K562 (cell line): ENCODE measurements around the gene GHRL. TPM values are rescaled to one million over a fixed set of nuclear protein-coding genes. Genes with fewer than 3 reads are reported as not detected.
A peak's percentile ranks its signal among the peaks of the same experiment; 100 is the strongest.
"Not testable (repeated sequence)": the region's sequence is repeated elsewhere in the genome, so short reads cannot be mapped to it uniquely, and the experiment has no call there.

Source experiments
- ATAC-seq: fragments of 200-7000 bp; cut with Tn5 transposase; 3 replicates; pipeline ENCODE4 v1.9.1; 2020; ENCODE audit warnings: moderate library complexity
- BruUV-seq: library from RNA; stranded (reverse); fragments of 400-500 nt; replicated peaks from 2 replicates; lab custom pipeline; 2021; lab: Mats Ljungman, UMichigan
- CTCF ChIA-PET: fragments of 300-600 bp; formaldehyde crosslinking; extraction: SDS; loops from one replicate; lab custom pipeline; 2021; ENCODE audit warnings: low intra/inter-chr PET ratio; lab: Yijun Ruan, JAX
- POLR2A ChIA-PET: fragments of 300-600, 350-650 bp; sonication (Branson Sonifier 250); formaldehyde crosslinking; extraction: SDS; loops from one replicate; lab custom pipeline; 2021; ENCODE audit warnings: antibody characterized with exemption, inconsistent platforms; lab: Yijun Ruan, JAX
- DNase-seq, 4 experiments: peaks; one replicate each; pipeline versions ENCODE4 v3.0.0 to v3.0.0-alpha.2; 2011 to 2018; ENCODE audit warnings: low spot score in 3 of 4, mixed read lengths in 3 of 4; ENCODE audit errors: extremely low read depth in 1 of 4
- FAIRE-seq: peaks from 2 replicates; lab custom pipeline; 2011; peaks lifted over from hg19 to GRCh38; lab: Jason Lieb, UNC
- H2AFZ ChIP-seq: 2 replicates; pipeline ENCODE4 v1.6.0; 2011; ENCODE audit warnings: low read depth, low read length, control low read depth, inconsistent platforms
- H3K27ac ChIP-seq: fragments of 200-600 bp; 3 replicates; pipeline ENCODE4 v1.8.0; 2011; ENCODE audit warnings: low read depth, mild to moderate bottlenecking, control low read depth, inconsistent platforms, low read length, moderate library complexity, mixed read lengths; ENCODE audit errors: extremely low read depth
- H3K27me3 ChIP-seq, 2 experiments: fragments of 300-600 bp in 1 of 2; 2 replicates in 1 of 2; 3 replicates in 1 of 2; pipeline versions ENCODE4 v1.6.0 to v1.8.0; 2011; ENCODE audit warnings: inconsistent platforms in 2 of 2, low read length in 2 of 2, mild to moderate bottlenecking in 1 of 2, mixed read lengths in 1 of 2, moderate library complexity in 1 of 2; ENCODE audit not compliant: control insufficient read depth in 2 of 2, insufficient read depth in 2 of 2
- H3K36me3 ChIP-seq: fragments of 300-600 bp; 3 replicates; pipeline ENCODE4 v1.8.0; 2011; ENCODE audit warnings: mild to moderate bottlenecking, low read length, inconsistent platforms; ENCODE audit not compliant: control insufficient read depth, insufficient read depth
- H3K4me1 ChIP-seq, 2 experiments: fragments of 200-600 bp in 1 of 2; replicated peaks in 1 of 2; 2 replicates in 1 of 2; 3 replicates in 1 of 2; pipeline versions ENCODE4 v1.5.1 to v1.8.0; 2011; ENCODE audit warnings: inconsistent platforms in 2 of 2, low read length in 2 of 2, mild to moderate bottlenecking in 1 of 2, mixed read lengths in 1 of 2, moderate library complexity in 1 of 2; ENCODE audit not compliant: control insufficient read depth in 2 of 2, insufficient read depth in 2 of 2
- H3K4me2 ChIP-seq: 2 replicates; pipeline ENCODE4 v1.6.1; 2011; ENCODE audit warnings: low read length, control low read depth, inconsistent platforms, mixed read lengths; ENCODE audit not compliant: insufficient read depth
- H3K4me3 ChIP-seq: fragments of 200-600 bp; sonication (generic), shearing (Covaris generic); 2 replicates; pipeline ENCODE4 v1.5.1; 2016; ENCODE audit warnings: control low read depth, inconsistent platforms
- H3K79me2 ChIP-seq: fragments of 200-600 bp; 3 replicates; pipeline ENCODE4 v1.8.0; 2011; ENCODE audit warnings: low read length, inconsistent platforms; ENCODE audit not compliant: control insufficient read depth, insufficient read depth
- H3K9ac ChIP-seq, 2 experiments: 2 replicates each; pipeline versions ENCODE4 v1.6.0 to v1.6.1; 2011; ENCODE audit warnings: low read depth in 2 of 2, low read length in 2 of 2, control low read depth in 1 of 2, inconsistent platforms in 1 of 2, mild to moderate bottlenecking in 1 of 2, mixed read lengths in 1 of 2; ENCODE audit not compliant: insufficient read depth in 1 of 2
- H3K9me1 ChIP-seq: one replicate; pipeline ENCODE4 v1.6.0; 2011; ENCODE audit warnings: inconsistent platforms, mild to moderate bottlenecking, low read length, moderate library complexity; ENCODE audit not compliant: control insufficient read depth, insufficient read depth
- H3K9me3 ChIP-seq: replicated peaks from 2 replicates; pipeline ENCODE4 v1.5.1; 2011; ENCODE audit warnings: low read depth, low read length, inconsistent platforms; ENCODE audit not compliant: control insufficient read depth, insufficient read depth
- H4K20me1 ChIP-seq: replicated peaks from 2 replicates; pipeline ENCODE4 v1.6.1; 2011; ENCODE audit warnings: low read length, inconsistent platforms, mixed read lengths; ENCODE audit not compliant: control insufficient read depth, insufficient read depth
- CBFA2T2 ChIP-seq: fragments of 450-650 bp; conservative IDR thresholded peaks from 2 replicates; pipeline ENCODE4 v1.6.1; 2017; ENCODE audit warnings: mild to moderate bottlenecking
- CBFA2T3 ChIP-seq: fragments of 450-650 bp; IDR thresholded peaks from 2 replicates; pipeline ENCODE4 v1.6.1; 2017
- HNRNPLL ChIP-seq: fragments of 200-400 bp; formaldehyde crosslinking; IDR thresholded peaks from 2 replicates; pipeline ENCODE4 v1.6.1; 2017; ENCODE audit warnings: low read length, low read depth, mild to moderate bottlenecking; ENCODE audit not compliant: poor library complexity, severe bottlenecking
- WGBS: fragments of 100-300 bp; shearing (Covaris generic); methylation state at CpG from one replicate; pipeline ENCODE4 v1.1.6; 2016; ENCODE audit warnings: low coverage, mixed read lengths; ENCODE audit not compliant: insufficient coverage; ENCODE audit errors: missing lambda C conversion rate; 5-methylcytosine and 5-hydroxymethylcytosine counted together
- in situ Hi-C: fragments of 300-500 bp; cut with MboI; formaldehyde crosslinking; loops from 4 replicates; pipeline ENCODE4 v1.15.0; 2018; ENCODE audit warnings: inconsistent platforms, mixed read lengths
- intact Hi-C: fragments of 100-400 bp; cut with micrococcal nuclease; formaldehyde crosslinking; loops from 2 replicates; pipeline ENCODE4 v1.14.2; 2022
- polyA plus RNA-seq, 8 experiments: library from polyadenylated mRNA; depleted of rRNA in 4 of 8; stranded (reverse) in 5 of 8; unstranded in 3 of 8; fragments of >200 nt; fragmentation: Nextera tagmentation in 2 of 8; fragmentation: Illumina TruSeq in 1 of 8; extraction: Ambion mirVana in 2 of 8; extraction: Trizol in 1 of 8; gene quantifications; 2 replicates each; pipeline versions ENCODE4 v1.2.1 to v1.2.3, GENCODE V29; 2011 to 2014; ENCODE audit warnings: inconsistent platforms in 1 of 8, missing spikeins in 1 of 8
- total RNA-seq, 7 experiments: library from RNA; depleted of rRNA in 6 of 7; stranded (reverse); fragments of >200 nt in 6 of 7; fragmentation: Illumina TruSeq in 2 of 7; extraction: Trizol in 2 of 7; gene quantifications; 2 replicates each; pipeline versions ENCODE4 v1.2.1 to v1.2.3, GENCODE V29; 2011 to 2021; ENCODE audit warnings: low replicate concordance in 1 of 7

The GHRL gene
- total and polyA plus RNA-seq, 9 of the 15 experiments (the other 6 are each of a cell fraction or from before 2014, with no cell fraction given), result 0.08 to 0.29 (median 0.15) TPM; not detected in 5

GRCh38 chr3:10272977-10273376 lies 19.8 kb downstream of the GHRL start:
- no peak overlapping the region; a peak in 1 of 4 replicates for H3K9ac ChIP-seq
- H3K9me1 ChIP-seq, result no peaks in the 10 kb centered on the region
- peak; percentile 35; the same call in 1 of the 2 replicates for TF ChIP-seq CBFA2T3
- peak; percentile 20; the same call in 1 of the 2 replicates for TF ChIP-seq CBFA2T2
- no peak for TF ChIP-seq HNRNPLL
- peaks cover 0 to 15% of the 10 kb centered on the region in 2 experiments; a peak in 2 of 5 replicates for H3K4me1 ChIP-seq
- peaks cover 70% of the 10 kb centered on the region for H3K79me2 ChIP-seq
- DNase-seq, result peak in 1 of 4 experiments; percentile 16
- H3K4me3 ChIP-seq, result no peak overlapping the region
- BruUV-seq, result no TSS peak
- in situ Hi-C loops, result no loop called here
- CTCF ChIA-PET, result no interaction called here
- no peak overlapping the region; the same call in 1 of the 2 replicates for H3K4me2 ChIP-seq
- H3K9me3 ChIP-seq, result no peaks in the 10 kb centered on the region
- intact Hi-C loops, result no loop called here
- peak; percentile 13; the same call in 2 of the 3 replicates for ATAC-seq
- H3K27me3 ChIP-seq, result no peaks in the 10 kb centered on the region
- POLR2A ChIA-PET, result interaction anchor here (0.6 to 3.2 kb wide), 4 partner anchors 10 to 25 kb away, joined by 3 to 16 read pairs (median 4); no protein-coding TSS in a partner anchor
- 70% methylated on average over 2 of the region's 2 CpGs for WGBS
- no peak for FAIRE-seq
- H3K36me3 ChIP-seq, result peaks cover 90% of the 10 kb centered on the region
- H3K27ac ChIP-seq, result no peak overlapping the region
- H2AFZ ChIP-seq, result no peak overlapping the region
- no peaks in the 10 kb centered on the region; the same call in 1 of the 2 replicates for H4K20me1 ChIP-seq

GRCh38 chr3:10272476-10272875 lies 20.3 kb downstream of the GHRL start:
- POLR2A ChIA-PET, result interaction anchor here (0.6 to 3.2 kb wide), 4 partner anchors 8 to 11 kb away, joined by 3 to 16 read pairs (median 4); no protein-coding TSS in a partner anchor
- H3K9me3 ChIP-seq, H3K9ac ChIP-seq, in situ Hi-C loops, H3K9me1 ChIP-seq, H2AFZ ChIP-seq, CTCF ChIA-PET, DNase-seq, H4K20me1 ChIP-seq, BruUV-seq, FAIRE-seq, H3K4me2 ChIP-seq, intact Hi-C loops, ATAC-seq, H3K27me3 ChIP-seq, H3K27ac ChIP-seq, H3K4me3 ChIP-seq: not testable (repeated sequence)
- Histone ChIP-seq H3K79me2 (peaks cover 75% of the 10 kb centered on the region), H3K4me1 (peaks cover 0 to 15% of the 10 kb centered on the region in 2 experiments; a peak in 2 of 5 replicates), H3K36me3 (peaks cover 90% of the 10 kb centered on the region)
- 97% methylated on average over 8 of the region's 11 CpGs for WGBS
